ENCODE data around the gene NUMBL.

- TF ChIP-seq POLR2A (IDR thresholded peaks at IDR 0.05; ENCODE audit: low read depth): no peak
- no peak for TF ChIP-seq POLR2AphosphoS5 (IDR thresholded peaks at IDR 0.05)
- no peak for TF ChIP-seq CTCF (IDR thresholded peaks at IDR 0.05)
Measured at GRCh38 chr19:40723661-40724254, 33.3 kb upstream of the NUMBL start.

All from esophagus muscularis mucosa (tissue), 3 donors.